ENCODE data around the gene PPFIBP1. TPM values are rescaled to one million over a fixed set of nuclear protein-coding genes. Genes with fewer than 3 reads are reported as not detected.

The PPFIBP1 gene
- total RNA-seq, 2 experiments from 2014 or later: 5.4 to 23.2 TPM

- DNase-seq (no peak), ATAC-seq (no peak)
- CTCF ChIA-PET: no interaction called here
- Mint-ChIP-seq H3K4me3 (no peak overlapping the region), H3K4me1 (peaks cover 18% of the 10 kb centered on the region), H3K9me3 (ENCODE audit: low read depth) (no peaks in the 10 kb centered on the region), H3K27me3 (peaks cover 58% of the 10 kb centered on the region), H3K36me3 (no peaks in the 10 kb centered on the region), H3K27ac (no peak overlapping the region)
Observed at GRCh38 chr12:27521066-27521465, 2.9 kb upstream of the PPFIBP1 start.

- Mint-ChIP-seq H3K9me3 (ENCODE audit: low read depth) (no peaks in the 10 kb centered on the region), H3K4me1 (peaks cover 18% of the 10 kb centered on the region), H3K4me3 (no peak overlapping the region), H3K27ac (no peak overlapping the region), H3K36me3 (no peaks in the 10 kb centered on the region), H3K27me3 (peaks cover 55% of the 10 kb centered on the region)
- DNase-seq: no peak
- CTCF ChIA-PET: no interaction called here
- no peak for ATAC-seq
Observed at GRCh38 chr12:27521981-27522380, 2.0 kb upstream of the PPFIBP1 start.

GRCh38 chr12:27523305-27523641 lies 733 bp upstream of the PPFIBP1 start:
- peak; percentile 3 for ATAC-seq
- no peaks in the 10 kb centered on the region for H3K36me3 Mint-ChIP-seq
- peaks cover 48% of the 10 kb centered on the region for H3K27me3 Mint-ChIP-seq
- H3K9me3 Mint-ChIP-seq (ENCODE audit: low read depth): no peaks in the 10 kb centered on the region
- no peak for DNase-seq
- peak overlapping the region; percentile 80 for H3K27ac Mint-ChIP-seq
- CTCF ChIA-PET: interaction anchor here (0.7 to 1.5 kb wide), 6 partner anchors 9 to 217 kb away, joined by 3 read pairs; no protein-coding TSS in a partner anchor
- H3K4me1 Mint-ChIP-seq: peaks cover 18% of the 10 kb centered on the region
- peak overlapping the region; percentile 96 for H3K4me3 Mint-ChIP-seq

GRCh38 chr12:27524494-27524835 lies 459 bp downstream of the PPFIBP1 start:
- CTCF ChIA-PET: no interaction called here
- Mint-ChIP-seq H3K36me3 (no peaks in the 10 kb centered on the region), H3K9me3 (ENCODE audit: low read depth) (no peaks in the 10 kb centered on the region), H3K27me3 (peaks cover 43% of the 10 kb centered on the region), H3K4me3 (peak overlapping the region; percentile 96), H3K4me1 (peaks cover 18% of the 10 kb centered on the region), H3K27ac (no peak overlapping the region)
- DNase-seq: no peak
- ATAC-seq: no peak

- H3K9me3 Mint-ChIP-seq (ENCODE audit: low read depth): no peaks in the 10 kb centered on the region
- no peaks in the 10 kb centered on the region for H3K36me3 Mint-ChIP-seq
- no peak overlapping the region for H3K27ac Mint-ChIP-seq
- CTCF ChIA-PET: no interaction called here
- ATAC-seq (no peak), DNase-seq (no peak)
- peaks cover 18% of the 10 kb centered on the region for H3K4me1 Mint-ChIP-seq
- peak overlapping the region; percentile 96 for H3K4me3 Mint-ChIP-seq
- H3K27me3 Mint-ChIP-seq: peaks cover 39% of the 10 kb centered on the region
Observed at GRCh38 chr12:27524839-27525753, 1.1 kb downstream of the PPFIBP1 start.

- H3K4me1 Mint-ChIP-seq: peaks cover 17% of the 10 kb centered on the region
- CTCF ChIA-PET: no interaction called here
- no peaks in the 10 kb centered on the region for H3K36me3 Mint-ChIP-seq
- no peak for DNase-seq
- ATAC-seq: no peak
- no peak overlapping the region for H3K4me3 Mint-ChIP-seq
- no peaks in the 10 kb centered on the region for H3K9me3 Mint-ChIP-seq (ENCODE audit: low read depth)
- peaks cover 35% of the 10 kb centered on the region for H3K27me3 Mint-ChIP-seq
- no peak overlapping the region for H3K27ac Mint-ChIP-seq
Observed at GRCh38 chr12:27527512-27527911, 3.5 kb downstream of the PPFIBP1 start.

- no peak overlapping the region for H3K4me3 Mint-ChIP-seq
- no peak for DNase-seq
- CTCF ChIA-PET: no interaction called here
- no peaks in the 10 kb centered on the region for H3K9me3 Mint-ChIP-seq (ENCODE audit: low read depth)
- H3K4me1 Mint-ChIP-seq: peaks cover 13% of the 10 kb centered on the region
- ATAC-seq: no peak
- H3K36me3 Mint-ChIP-seq: no peaks in the 10 kb centered on the region
- H3K27ac Mint-ChIP-seq: no peak overlapping the region
- peaks cover 43% of the 10 kb centered on the region for H3K27me3 Mint-ChIP-seq
Observed at GRCh38 chr12:27528788-27529187, 4.8 kb downstream of the PPFIBP1 start.

- Mint-ChIP-seq H3K4me1 (peaks cover 18% of the 10 kb centered on the region), H3K4me3 (no peak overlapping the region), H3K27me3 (peaks cover 41% of the 10 kb centered on the region), H3K27ac (no peak overlapping the region), H3K9me3 (ENCODE audit: low read depth) (no peaks in the 10 kb centered on the region), H3K36me3 (no peaks in the 10 kb centered on the region)
- ATAC-seq (no peak), DNase-seq (no peak)
- CTCF ChIA-PET: no interaction called here
Observed at GRCh38 chr12:27530157-27530922, 6.3 kb downstream of the PPFIBP1 start.

GRCh38 chr12:27531896-27532295 lies 7.9 kb downstream of the PPFIBP1 start:
- CTCF ChIA-PET: no interaction called here
- H3K27ac Mint-ChIP-seq: no peak overlapping the region
- no peak overlapping the region for H3K4me3 Mint-ChIP-seq
- H3K36me3 Mint-ChIP-seq: no peaks in the 10 kb centered on the region
- ATAC-seq (no peak), DNase-seq (no peak)
- no peaks in the 10 kb centered on the region for H3K9me3 Mint-ChIP-seq (ENCODE audit: low read depth)
- peaks cover 24% of the 10 kb centered on the region for H3K4me1 Mint-ChIP-seq
- peaks cover 30% of the 10 kb centered on the region for H3K27me3 Mint-ChIP-seq

- DNase-seq: peak; percentile 52
- Mint-ChIP-seq H3K9me3 (ENCODE audit: low read depth) (no peaks in the 10 kb centered on the region), H3K27me3 (peaks cover 27% of the 10 kb centered on the region), H3K27ac (no peak overlapping the region), H3K4me1 (peaks cover 24% of the 10 kb centered on the region), H3K4me3 (no peak overlapping the region), H3K36me3 (no peaks in the 10 kb centered on the region)
- peak; percentile 79 for ATAC-seq
- CTCF ChIA-PET: interaction anchor here (1.0 kb wide), 1 partner anchor 18 kb away, joined by 3 read pairs; no protein-coding TSS in a partner anchor
Observed at GRCh38 chr12:27534060-27534764, 10.2 kb downstream of the PPFIBP1 start.

GRCh38 chr12:27534765-27535161 lies 10.8 kb downstream of the PPFIBP1 start:
- no peak overlapping the region for H3K4me3 Mint-ChIP-seq
- H3K27ac Mint-ChIP-seq: peak overlapping the region; percentile 52
- DNase-seq (no peak), ATAC-seq (peak; percentile 38)
- peaks cover 24% of the 10 kb centered on the region for H3K4me1 Mint-ChIP-seq
- CTCF ChIA-PET: interaction anchor here (1.0 kb wide), 1 partner anchor 18 kb away, joined by 3 read pairs; no protein-coding TSS in a partner anchor
- no peaks in the 10 kb centered on the region for H3K9me3 Mint-ChIP-seq (ENCODE audit: low read depth)
- H3K27me3 Mint-ChIP-seq: peaks cover 27% of the 10 kb centered on the region
- no peaks in the 10 kb centered on the region for H3K36me3 Mint-ChIP-seq

GRCh38 chr12:27535318-27535717 lies 11.3 kb downstream of the PPFIBP1 start:
- CTCF ChIA-PET: interaction anchor here (1.0 kb wide), 1 partner anchor 17 kb away, joined by 3 read pairs; no protein-coding TSS in a partner anchor
- H3K27ac Mint-ChIP-seq: no peak overlapping the region
- DNase-seq (no peak), ATAC-seq (no peak)
- H3K4me3 Mint-ChIP-seq: no peak overlapping the region
- no peaks in the 10 kb centered on the region for H3K36me3 Mint-ChIP-seq
- H3K27me3 Mint-ChIP-seq: peaks cover 23% of the 10 kb centered on the region
- no peaks in the 10 kb centered on the region for H3K9me3 Mint-ChIP-seq (ENCODE audit: low read depth)
- H3K4me1 Mint-ChIP-seq: peaks cover 24% of the 10 kb centered on the region

GRCh38 chr12:27537855-27538675 lies 14.1 kb downstream of the PPFIBP1 start:
- no peaks in the 10 kb centered on the region for H3K9me3 Mint-ChIP-seq (ENCODE audit: low read depth)
- CTCF ChIA-PET: no interaction called here
- H3K4me3 Mint-ChIP-seq: no peak overlapping the region
- no peak overlapping the region for H3K27ac Mint-ChIP-seq
- no peaks in the 10 kb centered on the region for H3K36me3 Mint-ChIP-seq
- DNase-seq (no peak), ATAC-seq (no peak)
- peaks cover 23% of the 10 kb centered on the region for H3K27me3 Mint-ChIP-seq
- H3K4me1 Mint-ChIP-seq: peaks cover 24% of the 10 kb centered on the region
